H1 (cell line): ENCODE results near the gene CAB39L.

Source experiments
- EP300 ChIP-seq, 2 experiments: IDR thresholded peaks; 1 replicate in 1 of 2; 2 replicates in 1 of 2; pipeline ENCODE4 v1.6.1; 2011 to 2012; ENCODE audit warnings: low read depth in 2 of 2, low read length in 2 of 2, mild to moderate bottlenecking in 2 of 2, borderline replicate concordance in 1 of 2, inconsistent platforms in 1 of 2, moderate library complexity in 1 of 2
- EZH2 ChIP-seq: fragments of 200-600 bp; sonication (generic); IDR thresholded peaks from 2 replicates; pipeline ENCODE4 v1.7.1; 2012; ENCODE audit warnings: low read depth, mild to moderate bottlenecking, moderate library complexity, low read length, inconsistent platforms; ENCODE audit not compliant: severe bottlenecking
- GTF2F1 ChIP-seq: IDR thresholded peaks from 2 replicates; pipeline ENCODE4 v1.6.1; 2012; ENCODE audit warnings: low read depth, low read length, improper control_type of control experiment, borderline replicate concordance
- PHF8 ChIP-seq: fragments of 200-600 bp; sonication (generic); conservative IDR thresholded peaks from 2 replicates; pipeline ENCODE4 v1.7.1; 2012; ENCODE audit warnings: low read depth, mild to moderate bottlenecking, inconsistent platforms, low read length, moderate library complexity
- POLR2A ChIP-seq, 2 experiments: IDR thresholded peaks; 1 replicate in 1 of 2; 2 replicates in 1 of 2; pipeline ENCODE4 v1.6.1; 2011; ENCODE audit warnings: low read depth in 2 of 2, low read length in 2 of 2, mild to moderate bottlenecking in 2 of 2; ENCODE audit errors: control extremely low read depth in 1 of 2
- RAD21 ChIP-seq, 2 experiments: IDR thresholded peaks in 1 of 2; conservative IDR thresholded peaks in 1 of 2; 2 replicates each; pipeline ENCODE4 v1.6.1; 2011; ENCODE audit warnings: low read depth in 2 of 2, low read length in 2 of 2, improper control_type of control experiment in 1 of 2, inconsistent platforms in 1 of 2, mild to moderate bottlenecking in 1 of 2, moderate library complexity in 1 of 2
- SP2 ChIP-seq: IDR thresholded peaks from 2 replicates; pipeline ENCODE4 v1.6.1; 2012; ENCODE audit warnings: mild to moderate bottlenecking, low read length, inconsistent platforms
- YY1 ChIP-seq: IDR thresholded peaks from 2 replicates; pipeline ENCODE4 v1.6.1; 2011; ENCODE audit warnings: low read depth, mild to moderate bottlenecking, low read length
- TF ChIP-seq, protein P1 (sequence below): IDR thresholded peaks from 2 replicates; pipeline ENCODE4 v1.6.1; 2011; ENCODE audit warnings: low read length, improper control_type of control experiment
- TF ChIP-seq, protein P2 (sequence below), 3 experiments: IDR thresholded peaks; 1 replicate in 2 of 3; 2 replicates in 1 of 3; pipeline versions ENCODE4 v1.5.1 to v1.6.1; 2011; ENCODE audit warnings: low read length in 3 of 3, mild to moderate bottlenecking in 3 of 3, inconsistent platforms in 2 of 3, low read depth in 1 of 3, moderate library complexity in 1 of 3; ENCODE audit not compliant: insufficient read depth in 1 of 3; ENCODE audit errors: control extremely low read depth in 1 of 3

DNA sequence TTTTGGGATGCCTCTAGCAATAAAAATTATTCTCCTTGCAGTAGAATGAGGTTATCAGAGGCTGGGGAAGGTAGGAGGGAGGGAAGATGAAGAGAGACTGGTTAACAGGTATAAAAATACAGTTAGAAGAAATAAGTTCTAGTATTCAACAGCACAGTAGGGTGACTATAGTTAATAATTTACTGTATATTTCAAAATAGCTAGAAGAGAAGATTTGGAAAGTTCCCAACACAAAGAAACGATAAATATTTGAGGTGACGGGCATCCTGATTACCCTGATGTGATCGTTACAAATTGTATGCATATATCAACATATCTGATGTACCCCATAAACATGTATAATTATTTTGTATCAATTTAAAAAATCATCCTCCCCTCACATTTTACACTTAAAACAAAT, 102.3 kb downstream of the CAB39L start:
- TF ChIP-seq GTF2F1 (no peak), PHF8 (no peak), RAD21 (IDR thresholded peaks at IDR 0.05 in 1 of 2, conservative IDR thresholded peaks at IDR 0.05 in 1 of 2; ENCODE audit: low read depth in 2 of 2, low read length in 2 of 2) (no peak), EZH2 (no peak), POLR2A (IDR thresholded peaks at IDR 0.05; ENCODE audit: control extremely low read depth in 1 of 2, low read depth in 2 of 2, low read length in 2 of 2) (no peak), SP2 (no peak), EP300 (IDR thresholded peaks at IDR 0.05; ENCODE audit: borderline replicate concordance in 1 of 2, low read depth in 2 of 2, low read length in 2 of 2) (no peak), YY1 (no peak)
- TF ChIP-seq, protein P1, sequence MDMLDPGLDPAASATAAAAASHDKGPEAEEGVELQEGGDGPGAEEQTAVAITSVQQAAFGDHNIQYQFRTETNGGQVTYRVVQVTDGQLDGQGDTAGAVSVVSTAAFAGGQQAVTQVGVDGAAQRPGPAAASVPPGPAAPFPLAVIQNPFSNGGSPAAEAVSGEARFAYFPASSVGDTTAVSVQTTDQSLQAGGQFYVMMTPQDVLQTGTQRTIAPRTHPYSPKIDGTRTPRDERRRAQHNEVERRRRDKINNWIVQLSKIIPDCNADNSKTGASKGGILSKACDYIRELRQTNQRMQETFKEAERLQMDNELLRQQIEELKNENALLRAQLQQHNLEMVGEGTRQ: no peak
- TF ChIP-seq, protein P2, sequence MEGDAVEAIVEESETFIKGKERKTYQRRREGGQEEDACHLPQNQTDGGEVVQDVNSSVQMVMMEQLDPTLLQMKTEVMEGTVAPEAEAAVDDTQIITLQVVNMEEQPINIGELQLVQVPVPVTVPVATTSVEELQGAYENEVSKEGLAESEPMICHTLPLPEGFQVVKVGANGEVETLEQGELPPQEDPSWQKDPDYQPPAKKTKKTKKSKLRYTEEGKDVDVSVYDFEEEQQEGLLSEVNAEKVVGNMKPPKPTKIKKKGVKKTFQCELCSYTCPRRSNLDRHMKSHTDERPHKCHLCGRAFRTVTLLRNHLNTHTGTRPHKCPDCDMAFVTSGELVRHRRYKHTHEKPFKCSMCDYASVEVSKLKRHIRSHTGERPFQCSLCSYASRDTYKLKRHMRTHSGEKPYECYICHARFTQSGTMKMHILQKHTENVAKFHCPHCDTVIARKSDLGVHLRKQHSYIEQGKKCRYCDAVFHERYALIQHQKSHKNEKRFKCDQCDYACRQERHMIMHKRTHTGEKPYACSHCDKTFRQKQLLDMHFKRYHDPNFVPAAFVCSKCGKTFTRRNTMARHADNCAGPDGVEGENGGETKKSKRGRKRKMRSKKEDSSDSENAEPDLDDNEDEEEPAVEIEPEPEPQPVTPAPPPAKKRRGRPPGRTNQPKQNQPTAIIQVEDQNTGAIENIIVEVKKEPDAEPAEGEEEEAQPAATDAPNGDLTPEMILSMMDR (IDR thresholded peaks at IDR 0.05; ENCODE audit: control extremely low read depth in 1 of 3, insufficient read depth in 1 of 3, low read depth in 1 of 3, low read length in 3 of 3): no peak
